Mononuclear cell (primary cell): ENCODE measurements around the gene NBPF15. TPM values are rescaled to one million over a fixed set of nuclear protein-coding genes. Genes with fewer than 3 reads are reported as not detected.
A peak's percentile ranks its signal among the peaks of the same experiment; 100 is the strongest.
"Not testable (repeated sequence)": the region's sequence is repeated elsewhere in the genome, so short reads cannot be mapped to it uniquely, and the experiment has no call there.

Source experiments
- H3K27me3 ChIP-seq: 2 replicates; pipeline ENCODE4 v1.6.0; 2011; ENCODE audit warnings: low read length, control low read depth; ENCODE audit not compliant: insufficient read depth
- H3K4me1 ChIP-seq: 2 replicates; pipeline ENCODE4 v1.5.1; 2011; ENCODE audit warnings: mild to moderate bottlenecking, low read length, control low read depth; ENCODE audit not compliant: insufficient read depth
- H3K4me3 ChIP-seq: 2 replicates; pipeline ENCODE4 v1.5.1; 2011; ENCODE audit warnings: mild to moderate bottlenecking, low read length, moderate library complexity
- H3K9me3 ChIP-seq: 2 replicates; pipeline ENCODE4 v1.5.1; 2011; ENCODE audit warnings: low read depth, mild to moderate bottlenecking, control low read depth, low read length
- total RNA-seq: library from RNA; depleted of rRNA; stranded (reverse); fragments of >200 nt; gene quantifications from one replicate; pipeline ENCODE4 v1.2.3, GENCODE V29; 2012

The NBPF15 gene
- 44.2 TPM for total RNA-seq

- not testable (repeated sequence) for H3K4me1 ChIP-seq, H3K9me3 ChIP-seq, H3K27me3 ChIP-seq
- peak within 1 kb of the TSS; percentile 41 for H3K4me3 ChIP-seq
Measured at GRCh38 chr1:144461136-144461759, at the start of gene NBPF15. TSS of gene NBPF15 (minus strand) at chr1:144461669. CDS start at chr1:144440003, 21,666 bp downstream.

- H3K27me3 ChIP-seq, H3K4me1 ChIP-seq, H3K4me3 ChIP-seq, H3K9me3 ChIP-seq: not testable (repeated sequence)
Measured at GRCh38 chr1:144496429-144496828, 35.0 kb upstream of the NBPF15 start.

GRCh38 chr1:144494130-144494529 lies 32.7 kb upstream of the NBPF15 start:
- H3K4me1 ChIP-seq, H3K27me3 ChIP-seq, H3K9me3 ChIP-seq, H3K4me3 ChIP-seq: not testable (repeated sequence)

GRCh38 chr1:144490394-144490793 lies 28.9 kb upstream of the NBPF15 start:
- not testable (repeated sequence) for H3K4me1 ChIP-seq, H3K9me3 ChIP-seq, H3K27me3 ChIP-seq, H3K4me3 ChIP-seq

GRCh38 chr1:144487002-144487401 lies 25.5 kb upstream of the NBPF15 start:
- H3K4me1 ChIP-seq = not testable (repeated sequence)

GRCh38 chr1:144485048-144485993 lies 23.9 kb upstream of the NBPF15 start:
- not testable (repeated sequence) for H3K9me3 ChIP-seq, H3K4me1 ChIP-seq, H3K4me3 ChIP-seq, H3K27me3 ChIP-seq

More at GRCh38 chr1:144487002-144487401, 25.5 kb upstream of the NBPF15 start:
- H3K27me3 ChIP-seq, H3K4me3 ChIP-seq, H3K9me3 ChIP-seq: not testable (repeated sequence)

GRCh38 chr1:144473897-144474296 lies 12.4 kb upstream of the NBPF15 start:
- H3K4me3 ChIP-seq, H3K9me3 ChIP-seq, H3K27me3 ChIP-seq, H3K4me1 ChIP-seq: not testable (repeated sequence)

- H3K4me3 ChIP-seq, H3K9me3 ChIP-seq, H3K27me3 ChIP-seq, H3K4me1 ChIP-seq: not testable (repeated sequence)
Measured at GRCh38 chr1:144471434-144471833, 10.0 kb upstream of the NBPF15 start.

GRCh38 chr1:144461778-144462177 lies 309 bp upstream of the NBPF15 start:
- not testable (repeated sequence) for H3K4me1 ChIP-seq, H3K4me3 ChIP-seq, H3K9me3 ChIP-seq, H3K27me3 ChIP-seq

- not testable (repeated sequence) for H3K27me3 ChIP-seq, H3K9me3 ChIP-seq, H3K4me1 ChIP-seq
- peak overlapping the region; percentile 41 for H3K4me3 ChIP-seq
Measured at GRCh38 chr1:144460686-144461085, 783 bp downstream of the NBPF15 start.

- not testable (repeated sequence) for H3K27me3 ChIP-seq, H3K4me1 ChIP-seq, H3K9me3 ChIP-seq, H3K4me3 ChIP-seq
Measured at GRCh38 chr1:144442402-144442801, 19.1 kb downstream of the NBPF15 start.

GRCh38 chr1:144439737-144440136 lies 21.7 kb downstream of the NBPF15 start:
- not testable (repeated sequence) for H3K27me3 ChIP-seq, H3K9me3 ChIP-seq, H3K4me3 ChIP-seq, H3K4me1 ChIP-seq

- not testable (repeated sequence) for H3K27me3 ChIP-seq, H3K4me1 ChIP-seq, H3K9me3 ChIP-seq
- peak overlapping the region; percentile 33 for H3K4me3 ChIP-seq
Measured at GRCh38 chr1:144418891-144419694, 42.4 kb downstream of the NBPF15 start.

- not testable (repeated sequence) for H3K27me3 ChIP-seq, H3K9me3 ChIP-seq, H3K4me1 ChIP-seq
- peak overlapping the region; percentile 50 for H3K4me3 ChIP-seq
Measured at GRCh38 chr1:144413404-144414118, 47.9 kb downstream of the NBPF15 start.
